SK-N-SH (cell line): ENCODE results near the gene SF3A2. TPM values are rescaled to one million over a fixed set of nuclear protein-coding genes. Genes with fewer than 3 reads are reported as not detected.

Experiments
- CTCF ChIA-PET: fragments of 300-600, 350-600 bp; formaldehyde crosslinking; extraction: SDS; loops from one replicate; lab custom pipeline; 2021; lab: Yijun Ruan, JAX
- POLR2A ChIA-PET: fragments of 350-600 bp; sonication (Branson Sonifier 250); formaldehyde crosslinking; extraction: SDS; loops from one replicate; lab custom pipeline; 2020; ENCODE audit warnings: antibody characterized with exemption, inconsistent platforms; lab: Yijun Ruan, JAX
- DNase-seq: peaks from one replicate; pipeline ENCODE4 v3.0.0; 2012
- H2AFZ ChIP-seq: fragments of 200-600 bp; sonication (generic); 2 replicates; pipeline ENCODE4 v1.8.1; 2016; ENCODE audit warnings: antibody characterized with exemption, mild to moderate bottlenecking, low read depth
- H3F3A ChIP-seq: fragments of 200-600 bp; sonication (generic); replicated peaks from 2 replicates; pipeline ENCODE3; 2016; ENCODE audit warnings: antibody characterized with exemption, mild to moderate bottlenecking; ENCODE audit not compliant: insufficient read depth
- H3K27ac ChIP-seq, 2 experiments: fragments of 200-500 bp in 1 of 2; fragments of 200-600 bp in 1 of 2; sonication (Bioruptor generic) in 1 of 2; sonication (generic), shearing (Covaris generic) in 1 of 2; 2 replicates each; pipeline versions ENCODE4 v1.5.1 to v1.6.1; 2014 to 2016; ENCODE audit warnings: low read depth in 2 of 2, inconsistent platforms in 1 of 2, low read length in 1 of 2, mild to moderate bottlenecking in 1 of 2, mixed read lengths in 1 of 2
- H3K27me3 ChIP-seq: fragments of 200-600 bp; sonication (generic), shearing (Covaris generic); 2 replicates; pipeline ENCODE4 v1.6.1; 2016; ENCODE audit warnings: mixed run types; ENCODE audit not compliant: insufficient read depth
- H3K36me3 ChIP-seq, 2 experiments: fragments of 200-500 bp in 1 of 2; fragments of 200-600 bp in 1 of 2; sonication (Bioruptor generic) in 1 of 2; sonication (generic) in 1 of 2; replicated peaks in 1 of 2; 2 replicates each; pipeline versions ENCODE3 to v1.5.1; 2014 to 2016; ENCODE audit warnings: low read length in 1 of 2, mild to moderate bottlenecking in 1 of 2; ENCODE audit not compliant: insufficient read depth in 2 of 2, control insufficient read depth in 1 of 2
- H3K4me1 ChIP-seq, 2 experiments: fragments of 200-500 bp in 1 of 2; fragments of 200-600 bp in 1 of 2; sonication (Bioruptor generic) in 1 of 2; sonication (generic), shearing (Covaris generic) in 1 of 2; 2 replicates each; pipeline versions ENCODE4 v1.5.1 to v1.6.1; 2014 to 2016; ENCODE audit warnings: low read depth in 1 of 2, low read length in 1 of 2, mixed run types in 1 of 2; ENCODE audit not compliant: insufficient read depth in 2 of 2, control insufficient read depth in 1 of 2
- H3K4me2 ChIP-seq: fragments of 200-600 bp; sonication (generic), shearing (Covaris generic); 2 replicates; pipeline ENCODE4 v1.6.1; 2017; ENCODE audit warnings: mixed run types
- H3K4me3 ChIP-seq, 2 experiments: fragments of 200-500 bp in 1 of 2; fragments of 200-600 bp in 1 of 2; sonication (Bioruptor generic) in 1 of 2; sonication (generic), shearing (Covaris generic) in 1 of 2; 2 replicates each; pipeline versions ENCODE4 v1.5.1 to v1.8.1; 2014 to 2016; ENCODE audit warnings: low read depth in 2 of 2, inconsistent platforms in 1 of 2, low read length in 1 of 2, mild to moderate bottlenecking in 1 of 2, mixed read lengths in 1 of 2, moderate library complexity in 1 of 2
- H3K79me2 ChIP-seq: fragments of 200-600 bp; sonication (generic); 2 replicates; pipeline ENCODE4 v1.8.1; 2017; ENCODE audit warnings: mild to moderate bottlenecking; ENCODE audit not compliant: insufficient read depth
- H3K9ac ChIP-seq: fragments of 200-600 bp; sonication (generic); 2 replicates; pipeline ENCODE4 v1.6.1; 2017; ENCODE audit warnings: mixed run types
- H3K9me2 ChIP-seq: fragments of 200-600 bp; sonication (generic); 2 replicates; pipeline ENCODE4 v1.6.1; 2017; ENCODE audit warnings: mixed run types
- H3K9me3 ChIP-seq: fragments of 200-600 bp; sonication (generic); 2 replicates; pipeline ENCODE4 v1.6.1; 2017; ENCODE audit warnings: mixed run types, mild to moderate bottlenecking, moderate library complexity
- H4K20me1 ChIP-seq: fragments of 200-600 bp; sonication (generic); 2 replicates; pipeline ENCODE4 v1.6.1; 2017; ENCODE audit warnings: mild to moderate bottlenecking, mixed run types; ENCODE audit not compliant: insufficient read depth
- FOXM1 ChIP-seq: IDR thresholded peaks from 2 replicates; pipeline ENCODE4 v1.4.0; 2012; ENCODE audit warnings: low read depth, mild to moderate bottlenecking
- GABPA ChIP-seq: IDR thresholded peaks from 2 replicates; pipeline ENCODE4 v1.4.0; 2012; ENCODE audit warnings: low read depth, mild to moderate bottlenecking
- GATA2 ChIP-seq: sonication (generic); formaldehyde crosslinking; IDR thresholded peaks from 2 replicates; pipeline ENCODE4 v1.5.0; 2020; ENCODE audit warnings: mild to moderate bottlenecking, missing genetic modification reagents
- NFIC ChIP-seq: IDR thresholded peaks from 2 replicates; pipeline ENCODE4 v1.4.0; 2012; ENCODE audit warnings: borderline replicate concordance
- NRF1 ChIP-seq: IDR thresholded peaks from 2 replicates; pipeline ENCODE4 v1.6.1; 2012; ENCODE audit warnings: low read depth, mild to moderate bottlenecking, low read length
- RXRA ChIP-seq: IDR thresholded peaks from 2 replicates; pipeline ENCODE4 v1.4.0; 2012; ENCODE audit warnings: low read depth, mild to moderate bottlenecking, borderline replicate concordance
- SIN3A ChIP-seq: IDR thresholded peaks from 2 replicates; pipeline ENCODE4 v1.6.1; 2012; ENCODE audit warnings: low read depth, mild to moderate bottlenecking, low read length, moderate library complexity, borderline replicate concordance
- YY1 ChIP-seq: IDR thresholded peaks from 2 replicates; pipeline ENCODE4 v1.4.0; 2012; ENCODE audit warnings: low read depth, mild to moderate bottlenecking
- WGBS: methylation state at CpG from one replicate; pipeline ENCODE4 v1.1.6; 2017; ENCODE audit warnings: low lambda C conversion rate; 5-methylcytosine and 5-hydroxymethylcytosine counted together
- polyA plus RNA-seq, 3 experiments: library from polyadenylated mRNA; depleted of rRNA; stranded (reverse); fragments of >200 nt; gene quantifications; 2 replicates each; pipeline ENCODE4 v1.2.3, GENCODE V29; 2012
- TF ChIP-seq, protein P1 (sequence below): fragments of 150-350 bp; IDR thresholded peaks from 2 replicates; pipeline ENCODE4 v1.6.1; 2017; ENCODE audit warnings: antibody characterized with exemption, low read length, low read depth, borderline replicate concordance
- TF ChIP-seq, protein P2 (sequence below): IDR thresholded peaks from 2 replicates; pipeline ENCODE4 v1.4.0; 2012; ENCODE audit warnings: low read depth
- TF ChIP-seq, protein P3 (sequence below): IDR thresholded peaks from 2 replicates; pipeline ENCODE4 v1.4.0; 2012; ENCODE audit warnings: low read depth, borderline replicate concordance
- TF ChIP-seq, protein P4 (sequence below): IDR thresholded peaks from 2 replicates; pipeline ENCODE4 v1.4.0; 2012; ENCODE audit warnings: low read depth, borderline replicate concordance
- TF ChIP-seq, protein P5 (sequence below): fragments of 150-350 bp; IDR thresholded peaks from 2 replicates; pipeline ENCODE4 v1.6.1; 2016; ENCODE audit warnings: mild to moderate bottlenecking, low read depth, low read length

SF3A2 gene
- polyA plus RNA-seq, 1 of the 3 experiments (the other 2 are of a cell fraction): 55.8 TPM

DNA sequence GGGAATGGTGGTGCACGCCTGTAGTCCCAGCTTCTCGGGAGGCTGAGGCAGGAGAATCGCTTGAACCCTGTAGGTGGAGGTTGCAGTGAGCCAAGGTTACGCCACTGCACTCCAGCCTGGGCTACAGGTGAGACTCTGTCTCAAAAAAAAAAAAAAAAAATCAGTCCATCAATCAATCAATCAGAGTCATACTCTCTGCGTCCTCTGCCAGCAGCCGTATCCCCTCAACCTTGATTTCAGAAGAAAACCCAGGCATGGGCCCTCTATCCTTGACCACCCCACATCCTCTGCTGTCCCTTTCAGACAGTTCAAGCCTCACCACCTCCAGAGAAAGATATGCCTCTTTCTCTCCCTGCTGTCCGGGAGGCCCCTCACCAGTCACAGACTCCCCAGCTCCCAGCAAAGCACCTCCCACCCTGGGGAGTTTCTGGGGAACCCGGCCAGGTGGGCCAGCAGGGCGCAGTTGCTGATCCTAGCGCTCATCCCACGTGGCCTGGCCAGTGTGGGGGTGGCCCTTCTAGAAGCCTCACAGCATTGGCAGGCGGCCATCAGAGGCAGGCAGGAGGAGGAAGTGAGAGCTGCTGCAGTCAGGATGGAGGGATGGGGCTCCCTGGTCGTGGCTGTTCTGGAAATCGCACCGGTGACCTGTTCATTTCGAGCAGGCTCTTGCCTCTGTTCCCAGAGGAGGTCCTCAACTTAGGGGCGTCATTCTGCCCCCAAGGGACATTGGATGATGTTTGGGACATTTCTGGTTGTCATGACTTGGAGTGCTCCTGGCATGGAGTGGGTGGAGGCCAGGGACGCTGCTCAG, 29.8 kb downstream of the SF3A2 start:
- Histone ChIP-seq H3K79me2 (peaks cover 21% of the 10 kb centered on the region), H3K9ac (no peak overlapping the region), H3K9me3 (no peaks in the 10 kb centered on the region), H3K36me3 (no peaks in the 10 kb centered on the region), H2AFZ (peak overlapping the region; percentile 84), H3K4me2 (0 out of 2 replicates have a peak overlapping the region, but pooled peaks have one; percentile 15), H3K27ac (no peak overlapping the region), H3K4me1 (peaks cover 5 to 8% of the 10 kb centered on the region in 2 experiments; a peak in 3 of 4 replicates), H3F3A (peaks cover 9% of the 10 kb centered on the region), H3K27me3 (no peaks in the 10 kb centered on the region), H3K4me3 (no peak overlapping the region), H3K9me2 (no peaks in the 10 kb centered on the region), H4K20me1 (peaks cover 19% of the 10 kb centered on the region)
- CTCF ChIA-PET: interaction anchor here (1.0 to 9.8 kb wide), 4 partner anchors 7 to 50 kb away, joined by 3 to 121 read pairs (median 4); no protein-coding TSS in a partner anchor
- peak; percentile 46 for DNase-seq
- WGBS: 80% methylated on average over 15 of the region's 18 CpGs
- TF ChIP-seq, protein P1, sequence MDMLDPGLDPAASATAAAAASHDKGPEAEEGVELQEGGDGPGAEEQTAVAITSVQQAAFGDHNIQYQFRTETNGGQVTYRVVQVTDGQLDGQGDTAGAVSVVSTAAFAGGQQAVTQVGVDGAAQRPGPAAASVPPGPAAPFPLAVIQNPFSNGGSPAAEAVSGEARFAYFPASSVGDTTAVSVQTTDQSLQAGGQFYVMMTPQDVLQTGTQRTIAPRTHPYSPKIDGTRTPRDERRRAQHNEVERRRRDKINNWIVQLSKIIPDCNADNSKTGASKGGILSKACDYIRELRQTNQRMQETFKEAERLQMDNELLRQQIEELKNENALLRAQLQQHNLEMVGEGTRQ: no peak
- TF ChIP-seq FOXM1 (no peak), NFIC (peak; percentile 56)
- TF ChIP-seq, protein P2, sequence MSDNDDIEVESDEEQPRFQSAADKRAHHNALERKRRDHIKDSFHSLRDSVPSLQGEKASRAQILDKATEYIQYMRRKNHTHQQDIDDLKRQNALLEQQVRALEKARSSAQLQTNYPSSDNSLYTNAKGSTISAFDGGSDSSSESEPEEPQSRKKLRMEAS: peak; percentile 75; the same call in 1 of the 2 replicates
- TF ChIP-seq, protein P3, sequence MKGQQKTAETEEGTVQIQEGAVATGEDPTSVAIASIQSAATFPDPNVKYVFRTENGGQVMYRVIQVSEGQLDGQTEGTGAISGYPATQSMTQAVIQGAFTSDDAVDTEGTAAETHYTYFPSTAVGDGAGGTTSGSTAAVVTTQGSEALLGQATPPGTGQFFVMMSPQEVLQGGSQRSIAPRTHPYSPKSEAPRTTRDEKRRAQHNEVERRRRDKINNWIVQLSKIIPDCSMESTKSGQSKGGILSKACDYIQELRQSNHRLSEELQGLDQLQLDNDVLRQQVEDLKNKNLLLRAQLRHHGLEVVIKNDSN: peak; percentile 71; the same call in 1 of the 2 replicates
- POLR2A ChIA-PET: interaction anchor here (1.1 kb wide), 1 partner anchor 23 kb away, joined by 4 read pairs; no protein-coding TSS in a partner anchor

DNA sequence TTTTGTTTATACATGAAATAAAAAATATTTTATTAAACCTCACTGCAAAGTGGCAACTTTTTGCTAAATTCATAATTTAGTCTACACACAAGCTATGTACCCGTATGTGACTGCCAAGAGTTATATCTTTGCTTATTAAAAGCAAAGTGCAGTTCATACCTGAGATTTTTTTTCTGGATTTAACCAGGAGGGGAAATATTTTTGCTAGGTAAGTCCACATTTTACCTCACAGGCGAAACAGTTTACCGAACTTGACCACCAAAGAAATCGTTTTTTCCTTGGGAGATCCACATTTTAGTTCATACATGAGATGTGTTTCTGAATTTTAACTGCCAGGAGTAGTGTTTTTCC, 31.8 kb downstream of the SF3A2 start:
- Histone ChIP-seq H3K4me2 (peak overlapping the region; percentile 81), H3K27me3 (no peaks in the 10 kb centered on the region), H4K20me1 (peaks cover 40% of the 10 kb centered on the region), H3K4me1 (peaks cover 8 to 25% of the 10 kb centered on the region in 2 experiments; a peak in 3 of 4 replicates), H3K9me3 (no peaks in the 10 kb centered on the region), H3K27ac (peak overlapping the region in 1 of 2 experiments; percentile 77; a peak in 1 of 4 replicates), H3F3A (peaks cover 23% of the 10 kb centered on the region), H3K79me2 (peaks cover 41% of the 10 kb centered on the region), H3K9me2 (no peaks in the 10 kb centered on the region), H3K36me3 (peaks cover 10 to 20% of the 10 kb centered on the region in 2 experiments), H3K4me3 (peak overlapping the region; percentile 69 to 91), H3K9ac (peak overlapping the region; percentile 62; the same call in 1 of the 2 replicates), H2AFZ (peak overlapping the region; percentile 80)
- POLR2A ChIA-PET: no interaction called here
- CTCF ChIA-PET: no interaction called here
- 81% methylated on average over 4 of the region's 4 CpGs for WGBS
- no peak for DNase-seq
- no peak for TF ChIP-seq YY1
- TF ChIP-seq, protein P2: no peak
- no peak for TF ChIP-seq GABPA
- no peak for TF ChIP-seq SIN3A
- TF ChIP-seq NRF1: no peak
- no peak for TF ChIP-seq GATA2 (CRISPR knock-in tag)
- TF ChIP-seq, protein P4, sequence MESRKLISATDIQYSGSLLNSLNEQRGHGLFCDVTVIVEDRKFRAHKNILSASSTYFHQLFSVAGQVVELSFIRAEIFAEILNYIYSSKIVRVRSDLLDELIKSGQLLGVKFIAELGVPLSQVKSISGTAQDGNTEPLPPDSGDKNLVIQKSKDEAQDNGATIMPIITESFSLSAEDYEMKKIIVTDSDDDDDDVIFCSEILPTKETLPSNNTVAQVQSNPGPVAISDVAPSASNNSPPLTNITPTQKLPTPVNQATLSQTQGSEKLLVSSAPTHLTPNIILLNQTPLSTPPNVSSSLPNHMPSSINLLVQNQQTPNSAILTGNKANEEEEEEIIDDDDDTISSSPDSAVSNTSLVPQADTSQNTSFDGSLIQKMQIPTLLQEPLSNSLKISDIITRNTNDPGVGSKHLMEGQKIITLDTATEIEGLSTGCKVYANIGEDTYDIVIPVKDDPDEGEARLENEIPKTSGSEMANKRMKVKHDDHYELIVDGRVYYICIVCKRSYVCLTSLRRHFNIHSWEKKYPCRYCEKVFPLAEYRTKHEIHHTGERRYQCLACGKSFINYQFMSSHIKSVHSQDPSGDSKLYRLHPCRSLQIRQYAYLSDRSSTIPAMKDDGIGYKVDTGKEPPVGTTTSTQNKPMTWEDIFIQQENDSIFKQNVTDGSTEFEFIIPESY: no peak
- no peak for TF ChIP-seq FOXM1
- TF ChIP-seq, protein P5, sequence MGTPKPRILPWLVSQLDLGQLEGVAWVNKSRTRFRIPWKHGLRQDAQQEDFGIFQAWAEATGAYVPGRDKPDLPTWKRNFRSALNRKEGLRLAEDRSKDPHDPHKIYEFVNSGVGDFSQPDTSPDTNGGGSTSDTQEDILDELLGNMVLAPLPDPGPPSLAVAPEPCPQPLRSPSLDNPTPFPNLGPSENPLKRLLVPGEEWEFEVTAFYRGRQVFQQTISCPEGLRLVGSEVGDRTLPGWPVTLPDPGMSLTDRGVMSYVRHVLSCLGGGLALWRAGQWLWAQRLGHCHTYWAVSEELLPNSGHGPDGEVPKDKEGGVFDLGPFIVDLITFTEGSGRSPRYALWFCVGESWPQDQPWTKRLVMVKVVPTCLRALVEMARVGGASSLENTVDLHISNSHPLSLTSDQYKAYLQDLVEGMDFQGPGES: no peak
- no peak for TF ChIP-seq RXRA
- TF ChIP-seq NFIC: no peak
- TF ChIP-seq, protein P3: no peak
